Kidney (tissue), 14 donors: Measurements from ENCODE around the gene TECR. TPM values are rescaled to one million over a fixed set of nuclear protein-coding genes. Genes with fewer than 3 reads are reported as not detected.

ENCODE experiments used
- DNase-seq, 5 donors: peaks; one replicate each; pipeline ENCODE4 v3.0.0-alpha.2; 2013 to 2020
- FAIRE-seq: peaks from 2 replicates; lab custom pipeline; 2012; peaks lifted over from hg19 to GRCh38; lab: Jason Lieb, UNC
- H3K27ac ChIP-seq, 2 donors: one replicate each; pipeline ENCODE4 v1.7.0; 2013; ENCODE audit warnings: low read depth in 2 of 2, low read length in 2 of 2, inconsistent platforms in 1 of 2
- H3K27me3 ChIP-seq: one replicate; pipeline ENCODE4 v1.7.1; 2013; ENCODE audit warnings: low read length, inconsistent platforms; ENCODE audit not compliant: control insufficient read depth, insufficient read depth
- H3K36me3 ChIP-seq, 3 donors: one replicate each; pipeline versions ENCODE4 v1.7.0 to v1.7.1; 2013; ENCODE audit warnings: low read length in 3 of 3, control low read depth in 1 of 3, inconsistent platforms in 1 of 3; ENCODE audit not compliant: insufficient read depth in 3 of 3, control insufficient read depth in 2 of 3
- H3K4me1 ChIP-seq, 3 donors: one replicate each; pipeline versions ENCODE4 v1.7.0 to v1.7.1; 2013; ENCODE audit warnings: low read length in 3 of 3, inconsistent platforms in 1 of 3, low read depth in 1 of 3; ENCODE audit not compliant: control insufficient read depth in 2 of 3, insufficient read depth in 2 of 3
- H3K4me3 ChIP-seq, 3 donors: one replicate each; pipeline versions ENCODE4 v1.7.0 to v1.8.1; 2013; ENCODE audit warnings: low read length in 3 of 3, control low read depth in 1 of 3, inconsistent platforms in 1 of 3
- H3K9ac ChIP-seq, 3 donors: one replicate each; pipeline versions ENCODE4 v1.7.0 to v1.7.1; 2013; ENCODE audit warnings: low read length in 3 of 3, control low read depth in 1 of 3, inconsistent platforms in 1 of 3
- H3K9me3 ChIP-seq, 3 donors: one replicate each; pipeline versions ENCODE4 v1.7.0 to v1.7.1; 2013; ENCODE audit warnings: low read length in 3 of 3, control low read depth in 1 of 3, inconsistent platforms in 1 of 3; ENCODE audit not compliant: control insufficient read depth in 2 of 3, insufficient read depth in 1 of 3
- CTCF ChIP-seq: IDR thresholded peaks from 3 replicates; pipeline ENCODE4 v1.5.1; 2012; ENCODE audit warnings: mild to moderate bottlenecking, moderate library complexity, borderline replicate concordance; ENCODE audit not compliant: insufficient read depth; ENCODE audit errors: extremely low read depth
- intact Hi-C: fragments of 100-400 bp; cut with DNase I; formaldehyde crosslinking; loops from one replicate; pipeline ENCODE4 v1.11.1; 2022
- polyA plus RNA-seq: library from polyadenylated mRNA; stranded (reverse); fragments of 350-450 nt; fragmentation: Illumina TruSeq; extraction: RNeasy Lipid Tissue Mini Kit (QIAGEN cat#74804); gene quantifications from one replicate; pipeline ENCODE4 v1.2.3, GENCODE V29; 2014; ENCODE audit warnings: low read depth, low replicate concordance; ENCODE audit not compliant: insufficient read depth
- total RNA-seq: library from RNA; stranded (reverse); fragmentation: NEBNext Ultra II Directional; extraction: Animal tissue kit (Norgen Biotek cat#: 25700); gene quantifications from one replicate; pipeline ENCODE4 v1.2.1, GENCODE V29; 2021
- donor health status: control.
- donor health status: control.
- donor health status: control.
- donor health status: control.
- donor health status: control.
- donor health status: DM: yes; HTN: yes; CAD: no.
- donor health status: Normal renal cell carcinoma (clear cell type).

TECR gene
- total and polyA plus RNA-seq, 2 donors from 2014 or later, result 132 to 280 TPM

GRCh38 chr19:14565765-14566711 lies 36.6 kb downstream of the TECR start:
- H3K9ac ChIP-seq, result no peak overlapping the region
- no peak overlapping the region for H3K27ac ChIP-seq
- H3K4me3 ChIP-seq, result no peak overlapping the region
- H3K36me3 ChIP-seq, result no peaks in the 10 kb centered on the region
- no peaks in the 10 kb centered on the region for H3K27me3 ChIP-seq
- DNase-seq, result no peak
- TF ChIP-seq CTCF, result no peak
- FAIRE-seq, result no peak
- intact Hi-C loops, result no loop called here
- H3K4me1 ChIP-seq, result peaks cover 0 to 19% (median 6%) of the 10 kb centered on the region in 3 donors
- H3K9me3 ChIP-seq, result no peaks in the 10 kb centered on the region

GRCh38 chr19:14566712-14567077 lies 37.3 kb downstream of the TECR start:
- Histone ChIP-seq H3K4me3 (no peak overlapping the region), H3K9me3 (no peaks in the 10 kb centered on the region), H3K36me3 (no peaks in the 10 kb centered on the region), H3K9ac (no peak overlapping the region), H3K4me1 (peaks cover 0 to 18% (median 8%) of the 10 kb centered on the region in 3 donors), H3K27ac (no peak overlapping the region), H3K27me3 (no peaks in the 10 kb centered on the region)
- intact Hi-C loops, result no loop called here
- FAIRE-seq (no peak), DNase-seq (no peak)
- TF ChIP-seq CTCF, result no peak

GRCh38 chr19:14567079-14567478 lies 37.7 kb downstream of the TECR start:
- no peaks in the 10 kb centered on the region for H3K27me3 ChIP-seq
- no peak overlapping the region for H3K9ac ChIP-seq
- peaks cover 0 to 18% (median 8%) of the 10 kb centered on the region in 3 donors for H3K4me1 ChIP-seq
- no peak for DNase-seq
- H3K36me3 ChIP-seq, result no peaks in the 10 kb centered on the region
- no peak overlapping the region for H3K27ac ChIP-seq
- TF ChIP-seq CTCF, result no peak
- no peaks in the 10 kb centered on the region for H3K9me3 ChIP-seq
- no peak overlapping the region for H3K4me3 ChIP-seq
- intact Hi-C loops, result no loop called here
- FAIRE-seq, result no peak
